GM23338 (cell line): ENCODE measurements around the gene TRIM24. TPM values are rescaled to one million over a fixed set of nuclear protein-coding genes. Genes with fewer than 3 reads are reported as not detected.
A peak's percentile ranks its signal among the peaks of the same experiment; 100 is the strongest.

ENCODE experiments used
- ATAC-seq: fragments of 200-7000 bp; cut with Tn5 transposase; 3 replicates; pipeline ENCODE4 v1.9.1; 2020
- DNase-seq: peaks from one replicate; pipeline ENCODE4 v3.0.0-alpha.2; 2015; ENCODE audit warnings: low spot score
- H2AFZ ChIP-seq: fragments of 200-600 bp; sonication (generic); 2 replicates; pipeline ENCODE4 v1.8.0; 2016; ENCODE audit warnings: antibody characterized with exemption, mild to moderate bottlenecking, moderate library complexity
- H3F3A ChIP-seq: fragments of 200-600 bp; sonication (generic); replicated peaks from 2 replicates; pipeline ENCODE4 v1.8.0; 2017; ENCODE audit warnings: antibody characterized with exemption, mixed run types, low read depth
- H3K27ac ChIP-seq: fragments of 200-600 bp; sonication (generic); 2 replicates; pipeline ENCODE4 v1.6.1; 2016; ENCODE audit warnings: low read depth
- H3K27me3 ChIP-seq: fragments of 200-600 bp; sonication (generic); 2 replicates; pipeline ENCODE4 v1.8.0; 2016; ENCODE audit warnings: mild to moderate bottlenecking, mixed run types, moderate library complexity; ENCODE audit not compliant: insufficient read depth
- H3K36me3 ChIP-seq: fragments of 200-600 bp; sonication (generic); 2 replicates; pipeline ENCODE4 v1.8.0; 2016; ENCODE audit warnings: mild to moderate bottlenecking; ENCODE audit not compliant: insufficient read depth
- H3K4me1 ChIP-seq: fragments of 200-600 bp; sonication (generic); 2 replicates; pipeline ENCODE4 v1.8.0; 2016; ENCODE audit warnings: mild to moderate bottlenecking, moderate library complexity; ENCODE audit not compliant: insufficient read depth
- H3K4me2 ChIP-seq: fragments of 200-600 bp; sonication (generic); 2 replicates; pipeline ENCODE4 v1.7.1; 2017; ENCODE audit warnings: mixed run types
- H3K4me3 ChIP-seq: fragments of 200-600 bp; sonication (generic); 2 replicates; pipeline ENCODE4 v1.6.1; 2016; ENCODE audit warnings: mixed run types
- H3K79me2 ChIP-seq: fragments of 200-600 bp; sonication (generic); replicated peaks from 2 replicates; pipeline ENCODE4 v1.8.0; 2017; ENCODE audit warnings: mild to moderate bottlenecking; ENCODE audit not compliant: insufficient read depth
- H3K9me2 ChIP-seq: fragments of 200-600 bp; sonication (generic); 2 replicates; pipeline ENCODE4 v1.8.0; 2017; ENCODE audit not compliant: insufficient read depth
- H4K20me1 ChIP-seq: fragments of 200-600 bp; sonication (generic); replicated peaks from 2 replicates; pipeline ENCODE4 v1.8.0; 2017; ENCODE audit warnings: mild to moderate bottlenecking; ENCODE audit not compliant: insufficient read depth
- H3K27ac Mint-ChIP-seq: 2 replicates; pipeline ENCODE4 v1.8.0; 2020; ENCODE audit warnings: inconsistent platforms, mild to moderate bottlenecking, moderate library complexity, mixed read lengths
- H3K27me3 Mint-ChIP-seq: 3 replicates; pipeline ENCODE4 v1.8.0; 2022; ENCODE audit warnings: low read depth, mild to moderate bottlenecking, moderate library complexity, mixed read lengths, inconsistent platforms; ENCODE audit not compliant: insufficient read depth, poor library complexity
- H3K36me3 Mint-ChIP-seq: 3 replicates; pipeline ENCODE4 v1.8.0; 2021; ENCODE audit warnings: low read depth, mild to moderate bottlenecking, inconsistent platforms, moderate library complexity, mixed read lengths
- H3K4me1 Mint-ChIP-seq: 3 replicates; pipeline ENCODE4 v1.8.0; 2020; ENCODE audit warnings: mild to moderate bottlenecking, inconsistent platforms, mixed read lengths
- H3K4me3 Mint-ChIP-seq: 3 replicates; pipeline ENCODE4 v1.8.0; 2021; ENCODE audit warnings: moderate library complexity, mild to moderate bottlenecking, inconsistent platforms, mixed read lengths
- H3K9me3 Mint-ChIP-seq: 3 replicates; pipeline ENCODE4 v1.8.0; 2020; ENCODE audit warnings: moderate library complexity, mild to moderate bottlenecking, inconsistent platforms, mixed read lengths
- CREB1 ChIP-seq: fragments of 250-450 bp; sonication (Bioruptor Pico); IDR thresholded peaks from 2 replicates; pipeline ENCODE4 v1.5.0; 2020; ENCODE audit warnings: low read depth, mild to moderate bottlenecking, moderate library complexity
- EZH2 ChIP-seq: fragments of 200-600 bp; sonication (generic); IDR thresholded peaks from one replicate; pipeline ENCODE4 v1.8.0; 2017; ENCODE audit warnings: antibody characterized with exemption, mild to moderate bottlenecking, low read depth; ENCODE audit not compliant: unreplicated experiment
- EZH2phosphoT487 ChIP-seq: fragments of 200-600 bp; sonication (generic); IDR thresholded peaks from one replicate; pipeline ENCODE4 v1.8.1; 2018; ENCODE audit warnings: antibody characterized with exemption; ENCODE audit not compliant: unreplicated experiment
- POLR2AphosphoS5 ChIP-seq: IDR thresholded peaks from 2 replicates; pipeline ENCODE4 v1.6.1; 2016; ENCODE audit warnings: antibody characterized with exemption, low read depth
- REST ChIP-seq: IDR thresholded peaks from one replicate; pipeline ENCODE4 v1.6.1; 2018; ENCODE audit warnings: antibody characterized with exemption; ENCODE audit not compliant: unreplicated experiment
- STAT1 ChIP-seq: IDR thresholded peaks from one replicate; pipeline ENCODE4 v1.6.1; 2016; ENCODE audit warnings: antibody characterized with exemption; ENCODE audit not compliant: unreplicated experiment
- ZNF462 ChIP-seq: fragments of 250-450 bp; sonication (Bioruptor Pico); IDR thresholded peaks from 2 replicates; pipeline ENCODE4 v1.5.0; 2020; ENCODE audit warnings: mild to moderate bottlenecking, moderate library complexity
- polyA plus RNA-seq: library from polyadenylated mRNA; unstranded; fragments of >200 nt; fragmentation: Nextera tagmentation; extraction: Ambion mirVana; gene quantifications from 2 replicates; pipeline ENCODE4 v1.2.1, GENCODE V29; 2016
- total RNA-seq: library from RNA; depleted of rRNA; stranded (reverse); fragments of >200 nt; shearing (Covaris generic); gene quantifications from 2 replicates; pipeline ENCODE4 v1.2.3, GENCODE V29; 2014

Gene TRIM24
- total and polyA plus RNA-seq, 2 experiments from 2014 or later, result 67.0 to 120 TPM

- no peak for TF ChIP-seq REST
- no peak for TF ChIP-seq EZH2
These were observed 90.3 kb downstream of the TRIM24 start (continued) for GRCh38 chr7:138550337-138550736.

GRCh38 chr7:138551102-138551501 is 91.0 kb downstream of the TRIM24 start:
- H3K4me2 ChIP-seq, result no peak overlapping the region
- H3K27ac ChIP-seq, result no peak overlapping the region
- H3K79me2 ChIP-seq, result peaks cover 68% of the 10 kb centered on the region
- Mint-ChIP-seq H3K36me3 (peaks cover 89% of the 10 kb centered on the region), H3K9me3 (peaks cover 22% of the 10 kb centered on the region), H3K27ac (no peak overlapping the region), H3K27me3 (peaks cover 5% of the 10 kb centered on the region), H3K4me1 (no peaks in the 10 kb centered on the region; the same call in 1 of the 3 replicates), H3K4me3 (no peak overlapping the region)
- no peak overlapping the region for H2AFZ ChIP-seq
- DNase-seq (no peak), ATAC-seq (no peak)
- peaks cover 9% of the 10 kb centered on the region; the same call in 1 of the 2 replicates for H3F3A ChIP-seq
- H3K4me1 ChIP-seq, result no peaks in the 10 kb centered on the region
- no peaks in the 10 kb centered on the region; the same call in 1 of the 2 replicates for H3K9me2 ChIP-seq
- no peaks in the 10 kb centered on the region for H3K27me3 ChIP-seq
- no peak for TF ChIP-seq CREB1 (CRISPR knock-in tag)
- TF ChIP-seq EZH2, result no peak
- TF ChIP-seq ZNF462 (CRISPR knock-in tag), result no peak
- peak; percentile 45 for TF ChIP-seq EZH2phosphoT487
- no peak for TF ChIP-seq STAT1
- TF ChIP-seq POLR2AphosphoS5, result no peak
- H4K20me1 ChIP-seq, result 0 out of 2 replicates have a peak, but pooled peaks cover 3% of the 10 kb centered on the region
- H3K4me3 ChIP-seq, result no peak overlapping the region
- peaks cover 69% of the 10 kb centered on the region for H3K36me3 ChIP-seq
